VCaP (cell line): ENCODE data around the gene DMBX1.

Experiments
- H3K27ac ChIP-seq: fragments of 450-650 bp; 2 replicates; pipeline ENCODE4 v1.5.1; 2017
- TF ChIP-seq, protein P1 (sequence below): fragments of 450-650 bp; conservative IDR thresholded peaks from 2 replicates; pipeline ENCODE4 v1.5.1; 2017; ENCODE audit warnings: mild to moderate bottlenecking, moderate library complexity

DMBX1 gene

DNA sequence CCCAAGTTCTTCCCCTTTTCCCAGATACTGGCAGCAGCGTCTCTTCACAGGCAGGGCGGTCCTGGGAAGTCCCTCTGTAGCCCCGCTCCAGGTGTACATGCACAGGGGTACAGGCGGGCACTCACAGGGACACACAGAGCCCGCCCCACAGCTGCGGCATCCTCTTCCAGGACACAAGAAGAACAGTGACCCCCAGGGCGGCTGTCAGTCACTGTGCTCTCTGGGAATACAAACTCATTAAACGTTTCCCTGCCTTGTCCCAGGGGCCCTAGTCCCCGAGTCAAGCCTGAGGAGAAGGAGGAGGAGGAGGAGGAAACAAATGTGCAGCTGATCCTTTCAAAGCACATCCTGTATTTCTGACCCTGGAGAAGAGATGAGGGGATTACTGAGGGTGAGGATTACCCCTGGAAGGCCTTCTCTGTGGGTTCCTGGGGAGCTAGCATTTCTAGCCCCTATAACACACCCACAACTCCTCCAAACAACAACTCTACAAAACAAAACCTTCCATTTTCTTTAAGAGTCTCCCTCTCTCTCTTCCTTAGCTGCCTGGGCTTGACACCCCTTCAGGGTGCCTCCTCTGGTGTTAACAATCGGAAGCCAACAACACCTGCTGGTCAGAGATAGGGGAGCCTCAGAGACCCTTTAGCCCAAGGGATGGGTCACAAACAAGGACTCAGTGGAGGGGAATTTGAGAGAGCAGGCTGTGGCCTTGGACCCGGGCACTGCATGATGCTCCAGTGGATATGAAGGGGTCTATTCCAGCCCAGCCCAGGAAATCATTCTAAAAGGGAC, 28.4 kb upstream of the DMBX1 start:
- TF ChIP-seq, protein P1, sequence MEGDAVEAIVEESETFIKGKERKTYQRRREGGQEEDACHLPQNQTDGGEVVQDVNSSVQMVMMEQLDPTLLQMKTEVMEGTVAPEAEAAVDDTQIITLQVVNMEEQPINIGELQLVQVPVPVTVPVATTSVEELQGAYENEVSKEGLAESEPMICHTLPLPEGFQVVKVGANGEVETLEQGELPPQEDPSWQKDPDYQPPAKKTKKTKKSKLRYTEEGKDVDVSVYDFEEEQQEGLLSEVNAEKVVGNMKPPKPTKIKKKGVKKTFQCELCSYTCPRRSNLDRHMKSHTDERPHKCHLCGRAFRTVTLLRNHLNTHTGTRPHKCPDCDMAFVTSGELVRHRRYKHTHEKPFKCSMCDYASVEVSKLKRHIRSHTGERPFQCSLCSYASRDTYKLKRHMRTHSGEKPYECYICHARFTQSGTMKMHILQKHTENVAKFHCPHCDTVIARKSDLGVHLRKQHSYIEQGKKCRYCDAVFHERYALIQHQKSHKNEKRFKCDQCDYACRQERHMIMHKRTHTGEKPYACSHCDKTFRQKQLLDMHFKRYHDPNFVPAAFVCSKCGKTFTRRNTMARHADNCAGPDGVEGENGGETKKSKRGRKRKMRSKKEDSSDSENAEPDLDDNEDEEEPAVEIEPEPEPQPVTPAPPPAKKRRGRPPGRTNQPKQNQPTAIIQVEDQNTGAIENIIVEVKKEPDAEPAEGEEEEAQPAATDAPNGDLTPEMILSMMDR, result no peak
- no peak overlapping the region for H3K27ac ChIP-seq

DNA sequence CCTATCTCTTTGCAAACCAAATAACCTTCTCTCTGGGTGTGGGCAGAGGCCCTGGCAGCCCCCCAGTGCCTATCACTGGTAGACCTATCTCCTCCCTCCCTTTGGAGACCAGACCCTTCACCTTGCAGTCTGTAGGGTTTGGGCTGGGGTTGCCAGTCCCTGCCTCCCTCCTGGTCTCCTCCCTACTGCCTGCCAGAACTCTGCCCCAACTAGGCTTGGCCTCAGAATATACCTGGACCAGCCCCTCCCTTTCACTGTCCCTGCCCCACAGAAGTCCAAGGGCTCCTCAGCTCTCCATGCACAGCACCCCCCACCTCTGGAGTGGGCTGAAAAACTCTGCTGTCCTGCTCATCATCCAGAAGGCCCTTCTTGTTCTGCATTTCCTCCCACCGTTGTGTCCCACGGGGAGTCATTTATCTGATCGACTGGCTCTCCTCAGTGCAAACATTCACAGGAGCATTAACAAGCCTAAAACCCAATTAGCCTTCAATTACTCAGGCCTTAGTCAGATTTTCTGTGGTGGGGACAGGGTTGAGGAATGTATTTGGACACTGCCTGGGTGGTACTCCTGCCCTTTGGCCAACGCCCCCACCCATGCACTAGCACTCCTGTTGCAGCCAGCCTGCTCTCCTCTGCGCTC, 27.7 kb upstream of the DMBX1 start:
- no peak overlapping the region for H3K27ac ChIP-seq
- TF ChIP-seq, protein P1, result no peak

DNA sequence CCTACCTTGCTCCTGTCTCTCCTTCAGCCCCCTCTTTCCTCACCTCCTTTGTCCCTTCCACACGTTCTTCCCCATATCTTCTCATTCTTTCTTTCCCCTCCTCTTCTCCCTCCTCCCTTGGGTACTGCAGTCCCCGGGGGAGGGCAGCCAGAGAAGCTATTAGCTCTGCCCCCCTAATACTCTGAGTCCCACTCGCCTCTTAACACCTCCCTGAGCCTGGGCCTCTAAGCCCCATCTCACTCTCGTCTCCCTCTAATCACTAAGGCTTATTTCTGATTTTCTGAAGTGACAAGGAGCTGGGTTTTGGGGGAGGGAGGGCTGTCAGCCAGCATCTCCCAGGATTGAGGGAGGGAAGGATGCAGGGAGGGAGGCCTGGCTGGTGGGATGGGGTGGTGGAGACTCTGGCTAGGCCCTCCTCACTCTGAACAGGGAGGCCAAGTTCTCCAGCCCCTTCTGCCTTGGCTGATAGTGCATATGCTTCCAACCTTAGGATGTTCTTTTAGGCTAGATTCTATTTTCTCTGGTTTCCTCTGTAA, 25.6 kb upstream of the DMBX1 start:
- TF ChIP-seq, protein P1, result no peak
- no peak overlapping the region for H3K27ac ChIP-seq

DNA sequence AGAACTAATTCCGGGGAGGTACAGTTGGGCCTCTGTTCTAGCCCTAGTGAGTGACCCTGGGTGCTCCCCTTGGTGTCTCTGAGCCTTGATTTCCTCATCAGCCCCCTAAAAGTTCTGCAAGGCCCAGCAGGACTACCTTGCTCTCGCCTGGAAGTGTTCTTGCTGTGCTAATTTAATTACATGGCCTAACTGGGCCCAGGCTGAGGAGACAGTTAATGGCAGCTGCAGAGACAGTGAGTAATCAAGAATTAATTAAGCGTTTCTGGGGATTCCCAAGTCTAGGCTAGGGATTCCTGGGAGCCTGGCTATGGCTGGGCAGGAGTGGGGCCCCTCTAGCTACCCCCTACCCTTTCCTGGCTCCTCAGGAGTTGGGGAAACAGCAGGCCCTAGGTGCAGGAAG, 24.7 kb upstream of the DMBX1 start:
- no peak overlapping the region for H3K27ac ChIP-seq
- TF ChIP-seq, protein P1, result no peak

DNA sequence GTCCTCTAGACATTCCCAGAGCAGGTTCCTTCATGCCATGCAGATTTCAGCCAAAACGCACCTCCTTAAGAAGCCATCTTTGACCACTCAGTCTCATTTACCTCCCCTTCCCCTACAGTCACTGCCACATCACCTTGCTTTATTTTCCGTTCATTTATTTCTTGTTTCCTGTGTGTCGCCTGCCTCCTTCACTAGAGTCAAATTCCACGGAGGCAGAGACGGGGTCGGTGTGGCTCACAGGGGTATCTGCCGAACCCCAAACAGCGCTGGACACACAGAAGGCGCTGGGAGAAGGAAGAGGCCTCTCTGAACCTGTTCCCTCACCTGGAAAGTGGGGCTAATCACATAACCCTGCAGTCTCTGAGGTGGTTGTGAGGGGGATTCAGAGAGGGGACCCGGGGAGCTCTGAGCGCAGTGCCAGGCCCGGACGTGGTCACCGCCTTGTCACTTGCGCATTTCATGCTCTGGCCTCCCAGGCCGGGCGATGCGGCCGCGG, 23.6 kb upstream of the DMBX1 start:
- peak overlapping the region; percentile 63; the same call in 1 of the 2 replicates for H3K27ac ChIP-seq

DNA sequence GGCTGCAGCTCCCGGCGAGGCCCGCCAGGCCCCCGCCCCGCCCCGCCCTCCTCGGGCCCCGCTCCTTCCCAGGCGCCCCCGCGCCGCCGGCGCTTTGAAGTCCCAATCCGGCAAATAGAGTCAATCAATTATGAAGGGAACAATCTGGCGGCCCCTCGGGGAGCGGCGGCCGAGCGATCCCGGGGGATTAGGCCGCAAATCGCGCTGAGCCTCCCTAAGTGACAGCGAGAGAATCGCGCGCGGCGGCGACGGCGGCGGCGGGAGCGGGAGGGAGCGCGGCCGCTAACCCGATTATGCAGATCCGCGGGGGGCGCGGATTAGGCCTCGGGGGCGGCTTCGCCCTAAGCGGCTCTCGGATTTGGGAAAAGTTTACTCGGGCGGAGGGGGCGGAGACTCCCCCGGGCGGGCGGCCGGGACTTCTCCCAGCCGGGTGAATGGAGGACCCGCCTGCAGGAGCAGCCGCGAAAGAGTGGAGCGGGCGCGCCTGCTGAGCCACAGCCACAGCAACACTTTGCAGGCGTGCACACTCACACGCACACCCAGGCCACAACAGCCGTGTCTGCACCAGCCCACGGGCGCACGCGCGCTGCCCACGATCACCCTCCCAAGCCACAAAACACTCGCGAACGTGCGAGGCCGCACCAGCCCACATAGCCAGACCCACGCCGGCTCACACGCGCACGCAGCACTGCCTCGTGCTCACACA, 23.0 kb upstream of the DMBX1 start:
- TF ChIP-seq, protein P1, result no peak
- peak overlapping the region; percentile 63; the same call in 1 of the 2 replicates for H3K27ac ChIP-seq

More for the DNA sequence above, 23.6 kb upstream of the DMBX1 start:
- TF ChIP-seq, protein P1, result no peak

DNA sequence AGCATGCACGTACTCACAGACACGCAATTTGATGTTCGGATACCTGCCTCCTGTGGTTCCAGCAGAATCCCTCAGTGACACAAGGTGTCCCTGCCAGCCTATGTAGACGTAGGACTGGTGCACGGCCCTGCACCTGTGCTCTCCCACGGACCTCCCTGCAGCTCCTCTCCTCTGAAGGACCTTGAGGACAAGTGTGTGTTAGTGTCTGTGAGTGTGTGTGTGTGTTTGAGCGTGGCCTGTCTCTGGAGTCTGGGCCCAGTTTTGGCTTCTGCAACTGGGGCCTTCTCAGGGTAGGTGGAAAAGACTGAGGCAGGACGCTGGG, 22.5 kb upstream of the DMBX1 start:
- TF ChIP-seq, protein P1, result no peak
- peak overlapping the region; percentile 63; the same call in 1 of the 2 replicates for H3K27ac ChIP-seq
